Ishikawa (cell line): ENCODE data around the gene DNAJC30.

ENCODE experiments used
- CEBPB ChIP-seq: IDR thresholded peaks from 2 replicates; pipeline ENCODE4 v1.6.1; 2012
- CREB1 ChIP-seq: IDR thresholded peaks from 2 replicates; pipeline ENCODE4 v1.6.1; 2012; ENCODE audit warnings: low read depth
- EGR1 ChIP-seq: IDR thresholded peaks from 2 replicates; pipeline ENCODE4 v1.6.1; 2012
- EP300 ChIP-seq: IDR thresholded peaks from 2 replicates; pipeline ENCODE4 v1.6.1; 2012; ENCODE audit warnings: borderline replicate concordance
- FOXM1 ChIP-seq: IDR thresholded peaks from 2 replicates; pipeline ENCODE4 v1.6.1; 2012; ENCODE audit warnings: low read depth, borderline replicate concordance
- NFIC ChIP-seq: IDR thresholded peaks from 2 replicates; pipeline ENCODE4 v1.6.1; 2012
- RAD21 ChIP-seq: IDR thresholded peaks from 2 replicates; pipeline ENCODE4 v1.6.1; 2012; ENCODE audit warnings: low read depth
- TAF1 ChIP-seq: IDR thresholded peaks from 2 replicates; pipeline ENCODE4 v1.6.1; 2012; ENCODE audit warnings: low read depth, mild to moderate bottlenecking
- TCF12 ChIP-seq: IDR thresholded peaks from 2 replicates; pipeline ENCODE4 v1.6.1; 2012; ENCODE audit warnings: low read depth
- TEAD4 ChIP-seq: IDR thresholded peaks from 2 replicates; pipeline ENCODE4 v1.6.1; 2012
- YY1 ChIP-seq: IDR thresholded peaks from 2 replicates; pipeline ENCODE4 v1.6.1; 2012; ENCODE audit warnings: low read depth
- ZBTB7A ChIP-seq: IDR thresholded peaks from 2 replicates; pipeline ENCODE4 v1.6.1; 2012; ENCODE audit warnings: low read depth
- TF ChIP-seq, protein P1 (sequence below): IDR thresholded peaks from 2 replicates; pipeline ENCODE4 v1.6.1; 2012
- TF ChIP-seq, protein P2 (sequence below): IDR thresholded peaks from 2 replicates; pipeline ENCODE4 v1.6.1; 2012
- TF ChIP-seq, protein P3 (sequence below): IDR thresholded peaks from 2 replicates; pipeline ENCODE4 v1.6.1; 2012; ENCODE audit warnings: low read depth, mild to moderate bottlenecking

The DNAJC30 gene

DNA sequence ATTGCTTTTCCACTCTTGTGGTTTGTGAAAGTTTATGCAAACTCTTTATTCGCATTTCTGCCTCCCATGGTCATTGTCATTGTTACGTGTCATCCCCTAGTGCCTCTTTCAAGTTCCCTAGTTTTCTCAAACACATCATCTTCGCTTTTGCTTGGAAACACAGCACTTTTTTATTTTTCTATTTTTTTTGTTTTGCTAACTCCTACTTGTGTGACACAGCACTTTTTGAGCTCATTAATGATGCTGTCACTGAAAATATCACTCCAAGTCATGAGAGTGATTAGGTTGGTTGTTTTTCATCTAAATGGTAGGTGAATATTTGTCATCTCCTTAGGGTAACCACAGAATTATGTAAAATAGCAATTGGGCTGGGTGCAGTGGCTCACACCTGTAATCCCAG, 44.7 kb upstream of the DNAJC30 start:
- TF ChIP-seq FOXM1 (no peak), TEAD4 (no peak), RAD21 (no peak), TCF12 (no peak), CEBPB (no peak), CREB1 (no peak), YY1 (no peak), ZBTB7A (no peak), NFIC (no peak), EGR1 (no peak), TAF1 (no peak), EP300 (no peak)
- TF ChIP-seq, protein P1, sequence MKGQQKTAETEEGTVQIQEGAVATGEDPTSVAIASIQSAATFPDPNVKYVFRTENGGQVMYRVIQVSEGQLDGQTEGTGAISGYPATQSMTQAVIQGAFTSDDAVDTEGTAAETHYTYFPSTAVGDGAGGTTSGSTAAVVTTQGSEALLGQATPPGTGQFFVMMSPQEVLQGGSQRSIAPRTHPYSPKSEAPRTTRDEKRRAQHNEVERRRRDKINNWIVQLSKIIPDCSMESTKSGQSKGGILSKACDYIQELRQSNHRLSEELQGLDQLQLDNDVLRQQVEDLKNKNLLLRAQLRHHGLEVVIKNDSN, result no peak
- TF ChIP-seq, protein P2, sequence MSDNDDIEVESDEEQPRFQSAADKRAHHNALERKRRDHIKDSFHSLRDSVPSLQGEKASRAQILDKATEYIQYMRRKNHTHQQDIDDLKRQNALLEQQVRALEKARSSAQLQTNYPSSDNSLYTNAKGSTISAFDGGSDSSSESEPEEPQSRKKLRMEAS, result no peak
- TF ChIP-seq, protein P3, sequence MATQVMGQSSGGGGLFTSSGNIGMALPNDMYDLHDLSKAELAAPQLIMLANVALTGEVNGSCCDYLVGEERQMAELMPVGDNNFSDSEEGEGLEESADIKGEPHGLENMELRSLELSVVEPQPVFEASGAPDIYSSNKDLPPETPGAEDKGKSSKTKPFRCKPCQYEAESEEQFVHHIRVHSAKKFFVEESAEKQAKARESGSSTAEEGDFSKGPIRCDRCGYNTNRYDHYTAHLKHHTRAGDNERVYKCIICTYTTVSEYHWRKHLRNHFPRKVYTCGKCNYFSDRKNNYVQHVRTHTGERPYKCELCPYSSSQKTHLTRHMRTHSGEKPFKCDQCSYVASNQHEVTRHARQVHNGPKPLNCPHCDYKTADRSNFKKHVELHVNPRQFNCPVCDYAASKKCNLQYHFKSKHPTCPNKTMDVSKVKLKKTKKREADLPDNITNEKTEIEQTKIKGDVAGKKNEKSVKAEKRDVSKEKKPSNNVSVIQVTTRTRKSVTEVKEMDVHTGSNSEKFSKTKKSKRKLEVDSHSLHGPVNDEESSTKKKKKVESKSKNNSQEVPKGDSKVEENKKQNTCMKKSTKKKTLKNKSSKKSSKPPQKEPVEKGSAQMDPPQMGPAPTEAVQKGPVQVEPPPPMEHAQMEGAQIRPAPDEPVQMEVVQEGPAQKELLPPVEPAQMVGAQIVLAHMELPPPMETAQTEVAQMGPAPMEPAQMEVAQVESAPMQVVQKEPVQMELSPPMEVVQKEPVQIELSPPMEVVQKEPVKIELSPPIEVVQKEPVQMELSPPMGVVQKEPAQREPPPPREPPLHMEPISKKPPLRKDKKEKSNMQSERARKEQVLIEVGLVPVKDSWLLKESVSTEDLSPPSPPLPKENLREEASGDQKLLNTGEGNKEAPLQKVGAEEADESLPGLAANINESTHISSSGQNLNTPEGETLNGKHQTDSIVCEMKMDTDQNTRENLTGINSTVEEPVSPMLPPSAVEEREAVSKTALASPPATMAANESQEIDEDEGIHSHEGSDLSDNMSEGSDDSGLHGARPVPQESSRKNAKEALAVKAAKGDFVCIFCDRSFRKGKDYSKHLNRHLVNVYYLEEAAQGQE, result no peak

DNA sequence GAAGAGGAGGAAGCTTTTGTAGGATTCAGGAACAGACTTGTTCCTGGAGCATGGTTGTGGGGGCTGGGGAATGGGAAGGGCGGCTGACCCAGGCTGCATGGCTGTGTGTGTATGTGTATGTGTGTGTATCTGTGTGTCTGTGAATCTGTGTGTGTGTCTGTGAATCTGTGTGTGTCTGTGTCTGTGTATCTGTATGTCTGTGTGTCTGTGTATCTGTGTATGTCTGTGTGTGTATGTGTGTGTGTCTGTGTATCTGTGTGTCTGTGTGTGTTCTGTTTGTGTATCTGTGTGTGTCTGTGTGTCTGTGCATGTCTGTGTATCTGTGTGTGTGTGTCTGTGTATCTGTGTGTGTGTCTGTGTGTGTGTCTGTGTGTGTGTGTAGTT, 42.8 kb upstream of the DNAJC30 start:
- TF ChIP-seq NFIC (no peak), CREB1 (no peak), FOXM1 (no peak), ZBTB7A (no peak), EP300 (no peak), EGR1 (no peak), TAF1 (no peak), TCF12 (no peak), YY1 (no peak), RAD21 (no peak)
- TF ChIP-seq, protein P1, result no peak
- TF ChIP-seq, protein P2, result no peak

DNA sequence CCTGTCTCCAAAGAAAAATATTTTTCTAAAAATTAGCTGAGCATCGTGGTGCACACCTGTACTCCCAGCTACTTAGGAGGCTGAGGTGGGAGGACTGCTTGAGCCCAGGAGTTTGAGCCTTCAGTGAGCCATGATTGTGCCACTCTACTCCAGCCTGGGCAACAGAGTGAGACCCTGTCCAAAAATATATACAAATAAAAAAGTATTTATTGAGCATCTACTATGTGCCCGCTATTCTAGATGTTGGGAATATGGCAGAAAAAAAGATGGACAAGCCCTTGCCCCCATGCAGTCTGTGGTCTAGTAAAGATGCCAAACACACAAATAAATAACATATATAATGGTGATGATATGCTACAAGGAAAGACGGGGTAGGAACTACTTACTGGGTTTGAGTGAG, 40.6 kb upstream of the DNAJC30 start:
- no peak for TF ChIP-seq TCF12
- no peak for TF ChIP-seq TEAD4
- TF ChIP-seq CEBPB, result no peak
- TF ChIP-seq EGR1, result no peak
- TF ChIP-seq FOXM1, result no peak
- TF ChIP-seq NFIC, result no peak
- TF ChIP-seq, protein P3, result no peak

DNA sequence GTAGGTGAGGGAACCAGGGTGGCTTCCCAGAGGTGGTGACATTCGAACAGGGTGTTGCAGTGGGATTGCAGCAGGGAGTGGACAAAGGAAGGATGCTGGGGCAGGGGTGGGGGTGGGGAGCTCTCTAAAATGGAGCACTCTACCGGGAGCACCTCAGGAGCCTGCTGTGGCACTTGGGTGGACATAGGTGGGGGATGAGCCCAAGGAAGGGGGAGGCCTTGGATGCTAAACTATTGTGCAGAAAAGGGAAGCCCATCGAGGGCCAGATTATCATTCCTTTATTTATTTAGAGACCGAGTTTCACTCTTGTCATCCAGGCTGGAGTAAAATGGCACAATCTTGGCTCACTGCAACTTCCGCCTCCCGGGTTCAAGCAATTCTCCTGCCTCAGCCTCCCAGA, 39.5 kb upstream of the DNAJC30 start:
- TF ChIP-seq RAD21 (no peak), CEBPB (no peak), NFIC (no peak), YY1 (no peak), TAF1 (no peak)
- TF ChIP-seq, protein P3, result no peak
- TF ChIP-seq, protein P1, result no peak

DNA sequence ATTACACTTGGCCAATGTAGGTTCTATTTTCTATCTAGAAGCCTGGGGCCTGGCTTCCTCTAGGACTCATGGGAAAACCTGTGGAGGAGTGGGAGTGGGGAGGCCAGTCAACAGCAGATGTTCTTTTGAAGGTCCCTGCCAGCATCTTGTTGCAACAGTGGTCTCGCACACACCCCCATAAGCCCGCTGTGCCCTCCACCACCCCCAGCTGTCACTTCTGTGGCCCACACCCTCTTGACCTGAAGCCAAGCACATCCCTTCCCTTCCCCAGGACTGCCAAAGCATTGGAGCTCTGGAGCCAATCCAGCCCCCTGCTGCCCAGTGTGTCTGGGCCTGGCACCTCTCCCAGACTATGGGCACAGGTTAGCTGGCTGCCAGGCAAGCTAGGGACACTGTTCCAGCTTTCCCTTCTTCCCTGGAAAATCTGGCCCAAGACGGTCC, 38.1 kb upstream of the DNAJC30 start:
- TF ChIP-seq NFIC, result peak; percentile 92
- TF ChIP-seq CEBPB, result no peak
- peak; percentile 44; the same call in 1 of the 2 replicates for TF ChIP-seq TCF12
- no peak for TF ChIP-seq YY1
- TF ChIP-seq TEAD4, result no peak
- no peak for TF ChIP-seq RAD21
- TF ChIP-seq EP300, result peak; percentile 17; the same call in 1 of the 2 replicates
